HG03097 (cell line): ENCODE results near the gene OTOGL.
"Not testable (repeated sequence)": the region's sequence is repeated elsewhere in the genome, so short reads cannot be mapped to it uniquely, and the experiment has no call there.

Experiments
- ATAC-seq: cut with Tn5 transposase; IDR thresholded peaks from one replicate; pipeline ENCODE4 v1.9.1; 2021; ENCODE audit not compliant: unreplicated experiment, low FRiP score

Gene OTOGL, protein sequence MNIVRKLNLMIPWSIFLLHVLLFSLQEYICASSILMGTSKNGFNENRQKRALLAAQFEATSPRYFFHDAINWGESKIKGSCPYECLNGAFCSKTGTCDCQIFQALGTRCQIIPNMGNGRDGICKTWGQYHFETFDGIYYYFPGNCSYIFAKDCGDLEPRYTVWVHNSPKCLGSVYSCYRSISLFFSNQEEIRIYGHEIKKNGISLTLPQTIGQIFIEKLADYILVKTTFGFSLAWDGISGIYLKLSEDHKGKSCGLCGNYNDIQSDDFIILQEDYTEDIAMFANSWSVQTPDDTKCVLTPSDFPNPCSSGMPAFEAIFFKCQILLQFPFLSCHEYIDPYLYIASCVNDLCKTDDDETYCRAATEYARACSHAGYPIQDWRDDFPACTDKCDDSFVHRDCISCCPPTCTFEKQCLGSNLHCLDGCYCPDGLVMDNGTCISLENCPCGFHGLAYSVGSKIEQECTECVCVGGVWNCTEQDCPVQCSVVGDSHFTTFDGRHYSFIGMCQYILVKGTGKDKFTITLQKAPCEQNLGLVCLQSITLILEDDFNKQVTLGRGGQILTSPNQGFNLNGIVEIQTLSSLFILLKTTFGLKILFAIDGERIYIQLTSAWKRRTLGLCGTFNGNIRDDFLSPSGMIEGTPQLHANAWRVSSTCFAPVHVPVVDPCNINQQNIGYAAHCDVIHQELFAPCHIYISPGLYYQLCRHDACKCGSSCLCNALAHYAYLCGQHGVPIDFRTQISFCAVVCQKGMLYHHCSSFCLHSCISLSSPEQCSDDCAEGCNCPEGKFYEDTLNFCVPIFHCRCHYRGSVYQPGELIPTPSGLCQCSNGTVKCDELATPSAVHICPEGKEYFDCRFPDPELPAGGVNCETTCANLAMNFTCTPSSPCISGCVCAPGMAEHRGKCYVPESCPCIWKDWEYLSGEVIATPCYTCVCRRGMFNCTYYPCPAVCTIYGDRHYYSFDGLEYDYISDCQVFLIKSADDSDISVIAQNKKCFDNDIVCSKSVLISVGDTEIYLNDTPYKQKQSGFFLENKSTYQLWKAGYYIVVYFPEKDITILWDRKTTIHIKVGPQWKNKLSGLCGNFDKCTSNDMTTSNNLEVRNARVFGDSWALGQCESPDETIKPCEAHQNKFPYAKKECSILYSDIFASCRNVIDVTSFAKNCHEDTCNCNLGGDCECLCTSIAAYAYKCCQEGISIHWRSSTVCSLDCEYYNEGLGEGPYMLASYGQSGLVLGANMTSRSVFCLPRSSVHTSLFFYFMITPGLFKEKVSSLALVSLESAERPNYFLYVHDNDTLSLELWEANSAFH (N-terminal part only)

DNA sequence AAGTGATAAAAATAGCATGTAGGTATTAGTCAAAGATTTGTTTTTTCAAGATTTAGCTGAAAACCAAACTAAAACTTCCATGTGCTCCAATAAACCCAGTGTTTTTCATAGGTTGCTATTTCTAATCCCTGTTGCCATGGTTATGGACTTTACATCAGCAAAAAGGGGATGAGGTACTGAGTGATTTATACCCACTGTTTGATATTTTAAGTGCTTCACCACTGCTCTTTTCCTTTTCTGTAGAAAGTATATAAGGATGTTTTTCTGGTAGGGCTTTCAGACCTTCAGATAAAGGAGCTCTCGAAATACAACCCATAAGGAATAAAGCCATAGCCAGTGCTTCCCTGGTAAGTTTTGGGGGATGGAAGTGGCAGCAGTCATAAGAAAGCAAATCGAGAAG, at the start of gene OTOGL:
Gene OTOGL, plus strand, starts transcription at position 279 of the 400 bp plus-strand sequence. CDS start 109,895 bp downstream, outside the sequence.
- ATAC-seq: no peak

DNA sequence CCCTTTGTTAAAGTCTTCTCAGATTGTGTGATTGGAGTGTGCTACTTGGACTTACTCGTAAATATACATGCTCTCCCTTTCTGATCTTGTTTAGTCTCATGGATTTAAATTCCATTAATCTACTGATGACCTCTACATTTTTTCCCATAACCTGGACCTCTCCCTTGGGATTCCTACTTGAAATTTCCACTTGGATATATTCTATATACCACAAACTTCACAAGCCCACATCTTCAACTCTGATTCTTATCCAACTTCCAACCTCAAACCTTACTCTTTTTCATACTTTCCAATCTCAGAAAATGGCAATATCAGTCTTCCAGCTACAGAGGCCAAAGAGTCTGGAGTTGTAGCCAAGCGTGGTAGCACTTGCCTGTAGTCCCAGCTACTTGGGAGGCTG, 49.1 kb upstream of the OTOGL start:
- ATAC-seq: no peak

DNA sequence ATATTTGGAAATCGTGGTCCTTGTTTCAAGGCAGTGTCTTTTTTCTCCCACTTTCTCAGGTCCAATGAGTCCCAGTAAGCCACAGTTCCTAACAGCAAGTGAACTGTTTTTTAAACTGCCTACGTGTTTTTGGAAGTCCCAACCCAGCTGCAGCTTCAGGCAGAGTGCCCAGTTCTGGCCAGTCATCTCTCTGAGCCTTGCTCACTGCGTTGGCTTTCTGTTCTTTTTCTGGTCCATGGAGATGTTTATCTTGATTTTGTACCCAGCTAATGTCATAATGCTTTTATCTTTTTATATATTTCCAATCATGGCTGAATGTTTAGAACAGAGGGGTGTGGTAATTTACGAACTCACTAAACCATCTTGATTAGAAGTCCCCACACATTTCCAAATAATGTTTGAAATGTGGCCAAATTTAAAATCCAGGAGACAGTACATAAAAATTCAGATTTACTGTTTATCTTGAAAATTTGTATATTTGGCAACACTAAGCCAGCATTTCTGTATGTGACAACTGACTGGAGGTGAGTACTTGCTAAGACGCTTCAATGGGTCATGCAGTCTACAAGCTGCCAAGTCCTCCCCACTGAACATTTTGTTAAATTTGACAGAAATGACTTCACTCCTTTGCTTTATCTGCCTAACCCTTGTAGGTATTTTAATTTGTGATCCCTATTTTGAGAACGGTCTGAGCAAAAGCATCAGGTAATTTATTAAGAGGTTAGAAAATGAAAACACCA, 46.1 kb upstream of the OTOGL start:
- ATAC-seq: no peak

DNA sequence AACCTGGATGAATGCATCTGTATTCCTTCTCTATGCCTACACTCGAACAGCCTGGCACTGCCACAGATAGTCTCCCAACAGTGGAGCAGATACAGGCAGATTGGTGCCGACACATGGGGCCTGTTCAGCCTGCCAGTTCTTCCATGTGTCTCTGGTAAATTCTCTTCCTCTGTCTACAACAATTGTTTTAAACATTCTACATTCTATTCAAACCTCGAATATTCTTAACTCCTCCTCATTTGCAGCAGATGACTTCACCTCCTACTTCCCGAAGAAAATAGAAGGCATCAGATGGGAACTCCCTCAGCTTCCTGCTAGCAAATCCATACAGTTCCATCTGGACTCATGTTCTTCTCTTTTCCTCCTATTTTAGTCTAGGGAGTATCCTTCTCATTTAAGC, 43.1 kb upstream of the OTOGL start:
- no peak for ATAC-seq

DNA sequence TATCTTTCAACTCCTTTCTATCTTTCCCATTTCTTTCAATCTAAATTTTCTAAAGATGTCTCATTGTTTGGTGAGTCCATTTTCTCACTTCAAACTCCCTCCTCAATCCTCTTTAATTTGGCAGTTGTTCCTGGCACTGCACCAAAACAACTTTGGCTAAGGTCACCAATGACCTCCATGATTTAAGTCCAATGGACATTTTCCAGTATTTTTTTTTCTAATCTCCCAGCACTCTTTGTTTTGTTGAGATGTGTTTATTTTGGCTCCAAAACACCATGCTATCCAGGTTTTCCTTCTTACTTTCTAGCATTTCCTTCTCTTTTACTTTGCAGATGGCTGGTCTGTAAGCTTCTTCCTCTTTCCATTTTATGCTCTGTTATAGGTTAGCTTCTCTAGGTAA, 42.5 kb upstream of the OTOGL start:
- ATAC-seq: no peak

DNA sequence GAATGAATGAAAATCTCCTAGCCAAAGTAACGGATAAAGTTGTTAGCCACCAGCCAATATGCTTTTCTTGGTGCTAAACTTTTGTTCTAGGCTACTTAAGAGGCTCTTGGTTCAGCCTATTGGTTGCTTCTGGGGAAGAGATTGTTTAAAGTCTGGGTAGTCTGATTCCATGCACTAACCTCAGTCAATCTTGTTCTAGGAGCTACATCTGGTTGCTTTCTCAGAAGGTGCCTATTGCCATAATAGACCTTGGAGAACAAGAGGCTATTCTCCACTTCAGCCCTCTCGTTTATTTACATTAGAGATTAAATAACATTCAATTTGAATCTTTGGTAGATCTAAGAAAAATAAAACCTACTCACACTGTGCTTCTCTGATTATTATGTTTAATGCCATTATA, 40.8 kb upstream of the OTOGL start:
- ATAC-seq: no peak

DNA sequence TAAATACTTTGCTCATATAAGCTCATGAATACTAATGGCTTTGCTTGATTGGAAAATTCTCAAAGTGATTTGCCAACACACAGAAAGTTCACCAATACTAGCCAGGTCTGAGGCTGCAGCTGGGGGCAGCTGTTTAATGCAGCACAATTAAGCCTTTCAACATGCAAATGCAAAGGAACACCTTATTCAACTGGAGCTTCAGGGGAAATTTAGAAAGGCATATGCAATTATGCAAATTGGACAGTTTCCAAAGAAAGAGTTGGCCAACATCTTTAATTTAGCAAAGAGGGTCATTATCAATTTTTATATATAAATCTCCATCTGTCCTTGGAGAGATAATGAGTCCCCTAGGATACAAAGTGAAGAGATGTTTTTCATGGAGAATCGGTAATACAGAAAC, 40.2 kb upstream of the OTOGL start:
- no peak for ATAC-seq

DNA sequence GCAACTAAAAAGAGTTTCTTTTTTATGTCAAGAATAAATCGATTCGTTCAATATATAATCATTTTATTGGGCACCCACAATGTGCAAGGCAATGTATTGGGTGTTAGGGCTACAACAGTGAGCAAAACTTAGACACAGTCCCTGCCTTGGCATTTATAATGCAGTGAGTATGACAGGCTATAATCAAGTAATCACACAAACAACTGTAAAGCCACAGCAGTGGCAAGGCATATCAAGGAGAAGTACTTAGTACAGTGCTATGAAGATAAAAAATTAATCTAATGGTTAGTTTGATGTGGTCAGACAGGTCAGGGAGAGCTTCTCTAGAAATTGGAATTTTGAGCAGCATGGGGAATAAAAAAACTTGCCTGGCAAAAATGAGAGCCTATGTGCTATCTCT, 39.5 kb upstream of the OTOGL start:
- no peak for ATAC-seq

DNA sequence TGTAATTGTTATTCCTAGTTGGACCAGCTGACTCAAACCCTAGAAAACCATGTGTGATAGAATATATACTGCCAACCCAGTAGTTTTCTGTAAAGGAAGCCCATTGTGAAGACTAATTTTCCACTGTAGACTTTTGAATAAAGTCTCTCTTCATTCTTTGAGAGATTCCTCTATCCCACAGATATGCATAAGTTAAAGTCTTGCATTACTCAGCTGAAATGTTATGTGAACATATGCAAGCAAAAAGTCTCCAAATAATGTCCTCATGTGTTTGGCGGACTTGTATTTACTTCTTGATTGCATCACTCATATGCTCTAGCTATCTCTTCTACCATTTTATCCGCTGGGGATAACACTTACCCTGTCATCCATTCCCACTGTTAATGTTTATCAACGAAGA, 35.1 kb upstream of the OTOGL start:
- no peak for ATAC-seq

DNA sequence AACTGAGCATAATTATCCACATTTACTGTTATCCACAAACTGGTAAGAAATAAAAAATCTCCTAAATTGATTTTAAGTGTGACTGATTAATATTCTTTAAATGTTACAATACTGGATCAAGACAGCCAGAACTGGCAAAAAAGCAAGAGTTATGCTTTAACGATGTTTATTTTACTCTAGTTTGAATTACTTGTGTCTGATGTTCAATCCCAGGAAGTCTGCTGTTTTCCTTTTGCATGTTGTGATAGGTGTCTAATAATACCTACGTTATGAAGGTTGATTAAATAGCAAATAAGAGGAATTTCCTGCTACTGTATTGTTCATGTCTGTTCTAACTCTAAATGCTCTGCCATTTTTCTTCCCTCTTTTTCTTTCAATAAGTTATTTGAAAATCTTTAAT, 34.4 kb upstream of the OTOGL start:
- no peak for ATAC-seq

DNA sequence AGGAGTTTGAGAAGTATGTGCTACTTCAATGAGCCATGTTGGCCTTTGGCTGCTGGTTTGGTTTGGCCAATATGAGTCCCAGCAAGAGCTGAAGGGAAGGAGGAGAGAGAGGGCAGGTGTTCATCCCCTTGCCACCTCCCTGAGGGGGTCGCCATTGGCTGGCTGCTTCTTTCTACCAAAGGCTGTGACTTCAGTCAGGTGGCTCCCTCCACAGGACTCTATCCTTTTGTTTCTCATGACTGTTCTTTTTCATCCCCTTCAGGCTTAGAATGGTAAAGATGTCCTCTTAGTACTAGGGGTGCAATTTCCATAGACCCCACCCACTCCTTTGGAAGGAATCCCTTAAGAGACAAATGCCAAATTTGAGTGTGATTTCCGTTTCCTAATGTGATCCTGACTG, 31.2 kb upstream of the OTOGL start:
- ATAC-seq: no peak

DNA sequence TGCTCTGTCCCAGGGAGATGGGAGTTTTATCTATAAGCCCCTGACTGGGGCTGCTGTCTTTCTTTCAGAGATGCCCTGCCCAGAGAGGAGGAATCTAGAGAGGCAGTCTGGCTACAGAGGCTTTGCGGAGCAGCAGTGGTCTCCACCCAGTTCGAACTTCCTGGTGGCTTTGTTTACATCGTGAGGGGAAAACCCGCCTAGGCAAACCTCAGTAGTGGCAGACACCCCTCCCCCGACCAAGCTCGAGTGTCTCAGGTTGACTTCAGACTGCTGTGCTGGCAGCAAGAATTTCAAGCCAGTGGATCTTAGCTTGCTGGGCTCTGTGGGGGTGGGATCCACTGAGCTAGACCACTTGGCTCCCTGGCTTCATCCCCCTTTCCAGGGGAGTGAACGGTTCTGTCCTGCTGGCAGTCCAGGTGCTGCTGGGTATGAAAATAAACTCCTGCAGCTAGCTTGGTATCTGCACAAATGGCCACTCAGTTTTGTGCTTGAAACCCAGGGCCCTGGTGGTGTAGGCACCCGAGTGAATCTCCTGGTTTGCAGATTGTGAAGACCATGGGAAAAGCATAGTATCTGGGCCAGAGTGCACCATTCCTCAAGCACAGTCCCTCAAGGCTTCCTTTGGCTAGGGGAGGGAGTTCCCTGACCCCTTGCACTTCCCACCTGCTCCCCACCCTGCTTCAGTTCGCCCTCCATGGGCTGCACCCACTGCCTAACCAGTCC, 15.3 kb upstream of the OTOGL start:
- not testable (repeated sequence) for ATAC-seq

DNA sequence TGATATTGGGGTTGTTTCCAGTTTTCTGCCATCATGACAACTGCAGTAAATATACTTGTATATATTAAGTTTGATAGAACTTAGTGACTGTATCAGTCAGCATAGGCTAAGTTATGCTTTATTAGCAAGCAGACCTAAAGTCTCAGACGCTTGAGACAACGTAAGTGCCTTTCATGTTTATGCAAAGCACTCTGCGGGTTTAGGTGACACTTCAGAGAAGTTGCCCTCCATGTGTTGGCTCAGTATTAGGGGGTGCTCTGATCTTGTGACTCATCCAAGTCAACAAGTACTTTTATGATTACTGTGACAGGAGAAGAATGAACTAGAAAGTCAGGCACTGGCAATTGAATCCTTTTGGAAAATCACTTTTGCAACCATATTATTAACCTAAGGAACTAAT, 13.3 kb upstream of the OTOGL start:
- ATAC-seq: no peak

DNA sequence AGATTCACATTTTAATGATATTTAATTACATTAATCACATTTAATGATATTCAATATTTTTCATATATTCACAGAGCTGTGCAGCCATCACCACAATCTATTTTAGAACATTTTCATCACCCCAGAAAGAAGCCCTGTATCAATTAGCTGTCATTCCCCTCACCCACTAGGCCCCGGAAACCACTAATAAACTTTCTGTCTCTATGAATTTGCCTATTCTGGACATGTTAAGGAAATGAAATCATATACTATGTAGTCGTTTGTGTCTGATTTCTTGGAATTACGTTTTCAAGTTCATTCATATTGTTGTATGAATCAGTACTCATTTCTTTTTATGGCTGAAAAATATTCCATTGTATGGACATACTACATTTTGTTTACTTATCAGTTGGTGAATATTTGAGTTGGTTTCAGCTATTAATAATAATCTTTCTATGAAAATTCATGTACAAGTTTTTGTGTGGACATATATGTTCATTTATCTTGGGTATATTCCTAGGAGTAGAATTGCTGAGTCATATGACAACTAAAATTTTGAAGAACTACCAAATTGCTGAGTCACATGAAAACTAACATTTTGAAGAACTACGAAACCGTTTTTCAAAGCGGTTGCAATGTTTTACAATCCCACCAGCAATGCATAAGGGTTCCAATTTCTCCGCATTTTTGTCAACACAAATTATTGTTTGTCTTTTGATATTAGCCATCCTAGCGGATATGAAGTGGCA, 11.7 kb upstream of the OTOGL start:
- no peak for ATAC-seq

DNA sequence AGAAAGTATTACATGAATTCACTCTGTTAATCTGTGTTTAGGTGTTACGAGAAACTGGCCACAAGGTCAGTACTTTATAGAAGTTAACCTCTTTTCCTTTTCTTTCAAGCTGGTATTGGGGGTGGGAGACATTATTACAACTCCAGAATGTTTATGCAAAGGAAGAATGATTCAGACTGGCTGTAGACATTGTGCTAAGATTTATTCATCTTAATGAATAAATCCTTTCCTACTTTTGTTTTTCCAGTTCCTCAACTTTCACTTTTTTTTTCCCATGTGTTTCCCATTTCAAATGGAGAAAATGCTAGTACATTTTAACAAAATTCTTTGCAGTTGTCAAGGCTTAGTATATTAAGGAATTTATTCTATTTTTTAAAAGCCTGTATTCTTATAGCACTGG, 1.3 kb downstream of the OTOGL start:
- ATAC-seq: no peak

DNA sequence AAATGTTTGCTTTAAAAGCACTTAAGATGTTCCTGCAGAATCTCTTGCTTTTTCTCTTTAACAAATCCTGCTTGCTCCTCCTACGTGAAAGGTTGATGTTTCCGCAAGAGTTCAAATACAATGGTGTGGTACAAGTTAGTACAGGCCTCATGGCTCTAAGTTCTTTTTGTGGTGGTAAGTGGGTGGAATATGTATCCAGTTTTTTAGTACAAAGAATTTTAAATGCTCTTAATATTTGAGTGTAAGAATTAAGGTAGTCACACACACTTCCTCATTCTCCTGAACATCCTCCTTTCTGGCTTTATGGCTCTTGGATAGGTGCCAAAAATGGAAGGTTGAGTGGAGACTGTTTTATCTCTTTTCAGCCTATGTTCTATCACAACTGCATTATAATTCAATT, 1.8 kb downstream of the OTOGL start:
- no peak for ATAC-seq

DNA sequence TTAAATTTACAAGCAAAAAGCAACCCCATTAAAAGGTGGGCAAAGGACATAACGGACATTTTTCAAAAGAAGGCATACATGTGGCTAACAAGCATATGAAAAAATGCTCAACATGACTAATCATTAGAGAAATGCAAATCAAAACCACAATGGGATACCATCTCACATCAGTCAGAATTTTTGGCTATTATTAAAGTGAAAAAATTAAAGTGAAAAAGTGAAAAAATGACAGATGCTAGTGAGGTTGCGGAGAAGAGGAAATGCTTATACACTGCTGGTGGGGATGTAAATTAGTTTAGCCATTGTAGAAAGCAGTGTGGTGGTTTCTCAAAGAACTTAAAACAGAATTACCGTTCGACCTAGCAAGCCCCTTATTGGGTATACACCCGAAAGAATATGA, 7.9 kb downstream of the OTOGL start:
- ATAC-seq: no peak

DNA sequence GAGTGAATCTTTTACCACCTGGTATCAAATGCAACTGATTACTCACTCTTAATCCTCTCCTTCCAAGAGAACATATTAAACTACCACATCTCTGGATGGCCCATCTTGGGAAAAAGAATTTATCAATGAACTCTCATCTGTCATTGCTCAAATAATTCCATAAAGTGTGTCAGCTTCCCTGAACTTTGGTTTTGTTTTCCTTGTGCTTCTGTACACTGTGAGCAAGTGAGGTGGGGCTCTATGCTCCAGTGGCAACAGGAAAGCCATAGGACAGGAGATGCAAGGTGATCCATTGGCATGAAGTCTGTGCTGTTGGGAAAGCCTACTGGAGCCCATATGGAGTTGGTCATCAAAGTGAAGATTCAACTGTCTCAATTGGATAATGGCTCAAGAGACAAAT, 17.4 kb downstream of the OTOGL start:
- no peak for ATAC-seq
